WERI-Rb-1 (cell line): ENCODE data around the gene ITFG2.

Experiments used
- DNase-seq: peaks from one replicate; pipeline ENCODE4 v3.0.0-alpha.2; 2020
- H3K27ac ChIP-seq: fragments of 250-450 bp; sonication (Bioruptor Pico); 2 replicates; pipeline ENCODE4 v1.5.1; 2020; ENCODE audit warnings: mild to moderate bottlenecking, moderate library complexity
- H3K27me3 ChIP-seq: fragments of 250-450 bp; sonication (Bioruptor Pico); 2 replicates; pipeline ENCODE4 v1.5.1; 2021; ENCODE audit warnings: mild to moderate bottlenecking, low read depth, moderate library complexity; ENCODE audit not compliant: insufficient read depth, severe bottlenecking
- H3K36me3 ChIP-seq: fragments of 250-450 bp; sonication (Bioruptor Pico); 2 replicates; pipeline ENCODE4 v1.5.1; 2020; ENCODE audit warnings: mild to moderate bottlenecking, moderate library complexity
- H3K4me3 ChIP-seq: 2 replicates; pipeline ENCODE4 v1.5.1; 2011; ENCODE audit warnings: low read depth, mild to moderate bottlenecking, control low read depth, low read length
- H3K9me3 ChIP-seq: fragments of 250-450 bp; sonication (Bioruptor Pico); 2 replicates; pipeline ENCODE4 v1.5.1; 2021; ENCODE audit warnings: mild to moderate bottlenecking, moderate library complexity; ENCODE audit not compliant: severe bottlenecking
- CTCF ChIP-seq: IDR thresholded peaks from 2 replicates; pipeline ENCODE4 v1.5.1; 2011; ENCODE audit warnings: low read depth, mild to moderate bottlenecking, control low read depth, inconsistent platforms, low read length

The ITFG2 gene

GRCh38 chr12:2836574-2836973 lies 24.1 kb downstream of the ITFG2 start:
- no peak overlapping the region for H3K4me3 ChIP-seq
- no peaks in the 10 kb centered on the region; the same call in 1 of the 2 replicates for H3K36me3 ChIP-seq
- H3K27me3 ChIP-seq = no peaks in the 10 kb centered on the region
- no peak for TF ChIP-seq CTCF
- H3K27ac ChIP-seq = no peak overlapping the region
- no peak for DNase-seq
- H3K9me3 ChIP-seq = no peaks in the 10 kb centered on the region

- DNase-seq = no peak
- no peak overlapping the region for H3K4me3 ChIP-seq
- no peaks in the 10 kb centered on the region for H3K9me3 ChIP-seq
- H3K27ac ChIP-seq = no peak overlapping the region
- H3K36me3 ChIP-seq = no peaks in the 10 kb centered on the region
- no peaks in the 10 kb centered on the region for H3K27me3 ChIP-seq
- no peak for TF ChIP-seq CTCF
Measured at GRCh38 chr12:2841056-2841650, 28.7 kb downstream of the ITFG2 start.

- Histone ChIP-seq H3K4me3 (no peak overlapping the region), H3K27me3 (no peaks in the 10 kb centered on the region), H3K36me3 (no peaks in the 10 kb centered on the region), H3K27ac (no peak overlapping the region), H3K9me3 (no peaks in the 10 kb centered on the region)
- no peak for TF ChIP-seq CTCF
- no peak for DNase-seq
Measured at GRCh38 chr12:2842948-2843347, 30.5 kb downstream of the ITFG2 start.

- Histone ChIP-seq H3K9me3 (no peaks in the 10 kb centered on the region), H3K27ac (no peak overlapping the region), H3K36me3 (no peaks in the 10 kb centered on the region), H3K4me3 (no peak overlapping the region), H3K27me3 (no peaks in the 10 kb centered on the region)
- no peak for DNase-seq
- TF ChIP-seq CTCF = no peak
Measured at GRCh38 chr12:2844786-2845185, 32.3 kb downstream of the ITFG2 start.

GRCh38 chr12:2845280-2845679 lies 32.8 kb downstream of the ITFG2 start:
- Histone ChIP-seq H3K36me3 (no peaks in the 10 kb centered on the region), H3K9me3 (no peaks in the 10 kb centered on the region), H3K4me3 (no peak overlapping the region), H3K27me3 (no peaks in the 10 kb centered on the region), H3K27ac (no peak overlapping the region)
- peak; percentile 41 for DNase-seq
- TF ChIP-seq CTCF = no peak

- no peak for DNase-seq
- Histone ChIP-seq H3K27ac (no peak overlapping the region), H3K36me3 (no peaks in the 10 kb centered on the region), H3K9me3 (no peaks in the 10 kb centered on the region), H3K27me3 (no peaks in the 10 kb centered on the region), H3K4me3 (no peak overlapping the region)
- no peak for TF ChIP-seq CTCF
Measured at GRCh38 chr12:2851931-2852330, 39.5 kb downstream of the ITFG2 start.
